Right ventricle myocardium superior (tissue), 1 donor: ENCODE data around the gene GABBR2. TPM values are rescaled to one million over a fixed set of nuclear protein-coding genes. Genes with fewer than 3 reads are reported as not detected.

Experiments used
- ATAC-seq: fragments of 200-7000 bp; cut with Tn5 transposase; one replicate; pipeline ENCODE4 v1.9.1; 2020; ENCODE audit warnings: mild to moderate bottlenecking; ENCODE audit not compliant: poor library complexity
- DNase-seq: peaks from one replicate; pipeline ENCODE4 v3.0.0-alpha.2; 2020
- intact Hi-C: fragments of 100-400 bp; cut with DNase I; formaldehyde crosslinking; loops from one replicate; pipeline ENCODE4 v1.11.2; 2022
- total RNA-seq: library from RNA; stranded (reverse); fragmentation: NEBNext Ultra II Directional; extraction: Animal tissue kit (Norgen Biotek cat#: 25700); gene quantifications from one replicate; pipeline ENCODE4 v1.2.1, GENCODE V29; 2021
- donor health status: DM: no; HTN: yes; CAD: no; lungs with severe emphysema.

Gene GABBR2
- total RNA-seq, 1 donor from 2014 or later = 0.30 TPM

GRCh38 chr9:98579700-98580099 is 129.0 kb downstream of the GABBR2 start:
- intact Hi-C loops = no loop called here
- ATAC-seq = no peak
- DNase-seq = no peak

- intact Hi-C loops = no loop called here
- no peak for ATAC-seq
- DNase-seq = no peak
These were observed 131.3 kb downstream of the GABBR2 start for GRCh38 chr9:98577446-98577845.

DNA sequence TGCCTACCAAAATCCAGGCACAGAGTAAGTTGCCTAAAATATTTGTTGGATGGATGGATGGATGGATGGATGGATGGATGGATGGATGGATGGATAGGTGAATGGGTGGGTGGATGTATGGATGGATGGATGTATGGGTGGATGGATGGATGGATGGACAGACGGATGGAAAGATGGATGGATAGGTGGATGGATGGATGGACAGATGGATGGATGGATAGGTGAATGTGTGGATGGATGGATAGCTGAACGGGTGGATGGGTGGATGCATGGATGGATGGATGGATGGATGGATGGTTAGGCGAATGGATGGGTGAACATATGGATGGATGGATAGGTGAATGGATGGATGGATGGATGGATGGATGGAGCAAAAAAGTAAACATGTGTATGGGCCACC is 131.9 kb downstream of the GABBR2 start:
- ATAC-seq (no peak), DNase-seq (no peak)
- intact Hi-C loops = no loop called here

GRCh38 chr9:98576354-98576753 is 132.4 kb downstream of the GABBR2 start:
- intact Hi-C loops = no loop called here
- ATAC-seq = no peak
- DNase-seq = no peak

DNA sequence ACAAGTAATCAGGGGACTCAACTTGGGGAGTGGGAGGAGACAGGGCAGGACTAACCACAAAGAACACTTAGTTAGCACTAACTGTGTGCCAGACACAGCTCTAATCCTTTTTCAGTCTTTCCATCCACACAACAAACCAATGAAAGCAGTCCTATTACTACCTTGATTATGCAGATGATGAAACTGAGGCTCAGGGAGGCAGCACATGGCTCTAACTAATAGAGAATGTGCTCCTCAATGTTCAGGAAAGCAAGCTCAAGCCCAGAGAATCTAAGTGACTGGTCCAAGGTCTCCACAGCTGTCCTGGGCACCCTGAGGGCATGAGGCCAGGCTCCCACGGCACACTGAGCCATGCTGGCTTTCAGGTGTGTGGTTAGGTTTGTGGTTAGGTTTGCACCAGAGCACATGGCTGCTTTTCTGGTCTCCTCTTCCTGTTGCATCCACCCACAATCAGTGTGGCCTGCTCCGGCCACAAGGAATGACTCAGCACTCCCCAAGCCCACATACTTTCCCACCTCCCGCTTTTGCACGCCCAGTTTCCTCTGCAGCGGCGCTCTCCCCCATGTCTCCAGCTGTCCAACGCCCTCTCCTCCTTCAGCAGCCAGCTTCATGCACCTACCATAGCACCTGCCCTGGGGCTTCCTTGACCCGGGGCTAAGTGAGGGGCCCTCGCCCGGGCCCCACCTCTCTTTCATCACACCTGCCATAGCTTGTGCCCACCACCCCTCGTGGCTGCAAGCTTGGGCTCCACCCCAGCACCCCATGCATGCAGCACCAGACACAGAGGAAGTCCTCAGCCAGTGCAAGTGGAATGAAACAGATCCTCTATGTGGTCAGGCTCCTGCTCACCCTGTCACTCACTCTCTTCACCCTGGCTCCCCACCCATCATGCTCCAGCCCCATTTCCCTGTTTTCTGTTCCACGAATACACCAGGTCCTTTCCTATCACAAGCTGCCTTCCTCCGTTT is 133.1 kb downstream of the GABBR2 start:
- ATAC-seq (no peak), DNase-seq (no peak)
- intact Hi-C loops = no loop called here

DNA sequence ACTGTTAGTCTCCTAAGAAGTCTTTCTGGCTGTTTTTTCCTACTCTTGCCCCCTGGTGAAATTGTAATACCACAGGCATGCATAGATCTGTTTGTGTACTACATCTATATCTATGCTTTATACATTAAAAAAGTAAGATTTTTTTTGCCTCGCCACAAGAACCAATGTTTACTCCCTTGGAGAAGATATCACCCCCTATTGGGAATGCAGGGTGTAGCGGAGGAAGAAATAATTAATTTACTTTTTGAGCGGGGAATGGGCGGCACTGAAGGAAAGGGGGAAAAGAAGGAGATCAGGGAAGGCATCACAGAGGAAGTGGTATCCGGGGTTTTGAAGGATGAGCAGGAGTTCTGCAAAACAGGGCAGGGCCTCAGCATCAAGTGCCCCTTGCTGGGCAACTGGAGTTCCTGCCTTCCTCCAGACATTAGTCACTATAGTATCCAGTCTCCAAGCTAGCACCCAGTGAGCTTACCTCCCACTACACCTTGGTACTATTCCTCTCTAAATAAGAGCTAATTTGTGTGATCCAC is 134.9 kb downstream of the GABBR2 start:
- no peak for ATAC-seq
- intact Hi-C loops = no loop called here
- DNase-seq = no peak

DNA sequence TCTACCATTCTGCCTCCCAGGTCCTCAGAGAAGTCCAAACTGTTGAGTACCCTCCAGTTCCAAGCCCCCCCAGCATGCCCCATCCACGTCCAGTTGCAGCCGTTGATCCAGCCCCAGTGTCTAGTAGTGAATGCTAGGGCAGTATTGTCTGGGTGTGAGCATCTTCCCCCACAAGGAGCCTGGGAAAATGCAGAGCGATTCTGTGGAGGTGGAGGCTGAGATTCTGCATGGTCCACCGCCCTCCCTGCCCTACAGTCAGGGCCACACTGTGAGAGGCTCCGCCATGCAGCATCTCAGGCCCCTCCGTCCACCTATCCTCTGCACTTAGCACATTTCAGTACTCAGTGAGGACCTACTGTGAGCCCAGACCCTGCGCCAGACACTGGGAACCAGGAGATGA is 135.9 kb downstream of the GABBR2 start:
- DNase-seq (no peak), ATAC-seq (no peak)
- intact Hi-C loops = no loop called here

DNA sequence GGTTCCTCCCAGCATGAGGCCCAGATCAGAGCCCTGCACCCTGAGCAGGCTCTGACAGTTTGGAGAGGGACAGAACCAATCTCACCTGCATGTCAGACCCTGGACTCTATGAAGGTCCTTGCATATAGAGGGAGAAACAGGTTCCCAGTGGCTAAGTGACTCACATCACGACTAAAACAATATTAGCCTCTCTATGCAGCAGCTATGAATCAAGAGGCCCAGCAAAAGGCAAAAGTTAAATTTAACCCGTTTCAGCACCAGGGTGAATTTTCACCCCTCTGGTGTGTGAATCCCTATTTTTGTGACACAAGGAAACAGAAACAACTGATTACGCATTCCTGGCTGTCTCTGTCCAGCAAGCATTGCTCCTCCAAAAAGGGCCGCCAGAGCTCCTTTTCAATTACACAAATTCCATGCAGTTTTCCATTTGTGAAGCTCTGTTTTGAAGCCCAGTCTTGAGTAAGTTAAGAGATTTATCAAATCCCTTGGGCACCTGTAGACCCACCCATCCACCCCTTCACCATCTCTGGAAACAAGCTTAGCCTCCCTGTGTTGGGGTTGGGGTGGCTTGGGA is 136.6 kb downstream of the GABBR2 start:
- DNase-seq (no peak), ATAC-seq (no peak)
- intact Hi-C loops = no loop called here

DNA sequence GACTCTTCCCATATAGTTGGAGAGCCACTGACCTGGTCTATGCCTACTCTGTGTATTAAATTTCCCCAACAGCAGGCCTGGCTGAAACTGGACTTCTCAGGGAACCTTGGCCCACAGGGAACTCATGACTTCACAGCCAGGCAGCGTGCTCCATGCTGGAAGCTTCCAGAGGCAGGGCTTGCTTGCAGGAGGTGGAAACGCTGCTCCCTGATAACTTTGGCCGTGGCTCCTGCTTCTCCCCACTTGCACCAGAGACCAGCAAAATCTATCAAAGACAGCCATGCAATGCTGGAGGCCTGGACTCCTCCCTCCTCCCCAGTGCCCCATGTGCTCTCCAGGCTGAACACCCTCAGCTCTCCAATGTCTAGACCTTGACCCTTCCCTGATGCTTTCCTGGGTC is 137.1 kb downstream of the GABBR2 start:
- ATAC-seq (no peak), DNase-seq (no peak)
- intact Hi-C loops = no loop called here

GRCh38 chr9:98570663-98571440 is 137.9 kb downstream of the GABBR2 start:
- ATAC-seq (no peak), DNase-seq (no peak)
- intact Hi-C loops = no loop called here

GRCh38 chr9:98570055-98570454 is 138.7 kb downstream of the GABBR2 start:
- DNase-seq = no peak
- intact Hi-C loops = no loop called here
- ATAC-seq = no peak

- no peak for DNase-seq
- intact Hi-C loops = no loop called here
- no peak for ATAC-seq
These were observed 139.2 kb downstream of the GABBR2 start for GRCh38 chr9:98569491-98569890.

- ATAC-seq (no peak), DNase-seq (no peak)
- intact Hi-C loops = no loop called here
These were observed 139.7 kb downstream of the GABBR2 start for GRCh38 chr9:98568909-98569469.

GRCh38 chr9:98568234-98568908 is 140.4 kb downstream of the GABBR2 start:
- no peak for ATAC-seq
- intact Hi-C loops = no loop called here
- DNase-seq = no peak

DNA sequence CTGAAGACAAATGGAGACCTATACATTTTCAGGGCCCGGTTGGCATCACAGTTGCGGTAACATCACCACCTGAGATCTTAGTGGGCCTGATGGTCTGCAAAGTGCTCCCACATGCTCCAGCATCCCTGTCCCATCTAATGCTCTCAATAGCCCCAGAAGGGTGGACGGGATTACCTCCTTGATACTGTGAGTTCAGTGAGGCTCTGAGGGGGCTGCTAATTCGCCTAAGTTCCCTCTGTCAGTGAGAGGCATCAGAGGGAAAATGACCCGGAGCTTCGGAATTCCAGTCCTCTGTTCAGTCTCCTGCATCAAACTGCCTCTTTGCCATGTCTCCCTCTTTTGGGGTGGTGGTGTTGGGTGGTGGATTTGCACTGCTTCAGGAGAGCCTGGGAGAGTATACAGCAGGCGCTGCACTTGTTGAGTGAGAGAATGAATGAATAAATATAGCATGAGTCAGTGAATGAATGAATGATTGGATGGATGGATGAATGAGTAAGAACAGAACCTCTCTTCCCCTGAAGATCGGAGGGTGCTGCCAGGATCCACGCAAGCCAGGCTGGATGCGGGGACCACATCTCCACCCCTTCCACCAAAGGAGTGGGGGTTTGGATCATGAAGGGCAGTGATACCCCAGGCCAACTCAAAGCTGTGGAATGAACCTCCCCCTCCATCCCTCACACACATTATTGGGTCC is 141.0 kb downstream of the GABBR2 start:
- intact Hi-C loops = no loop called here
- DNase-seq (no peak), ATAC-seq (no peak)

GRCh38 chr9:98565152-98566135 is 143.3 kb downstream of the GABBR2 start:
- intact Hi-C loops = no loop called here
- ATAC-seq (no peak), DNase-seq (no peak)

GRCh38 chr9:98564714-98565113 is 144.0 kb downstream of the GABBR2 start:
- intact Hi-C loops = no loop called here
- DNase-seq = no peak

More at GRCh38 chr9:98564714-98565113, 144.0 kb downstream of the GABBR2 start:
- no peak for ATAC-seq
